HCT116 (cell line): ENCODE data around the gene IL17RE. TPM values are rescaled to one million over a fixed set of nuclear protein-coding genes. Genes with fewer than 3 reads are reported as not detected.

Source experiments
- ATAC-seq: fragments of 200-7000 bp; cut with Tn5 transposase; 2 replicates; pipeline ENCODE4 v1.9.1; 2020; ENCODE audit warnings: mild to moderate bottlenecking, moderate library complexity
- BruUV-seq: library from RNA; stranded (reverse); fragments of 400-500 nt; replicated peaks from 2 replicates; lab custom pipeline; 2021; lab: Mats Ljungman, UMichigan
- CTCF ChIA-PET: fragments of 300-600 bp; sonication (Branson Sonifier 250); formaldehyde crosslinking; loops from one replicate; lab custom pipeline; 2021; ENCODE audit warnings: antibody characterized with exemption; lab: Charles Lee
- POLR2A ChIA-PET: fragments of 300-600, 350-600 bp; sonication (Branson Sonifier 250); formaldehyde crosslinking; loops from one replicate; lab custom pipeline; 2021; ENCODE audit warnings: antibody characterized with exemption; lab: Charles Lee
- RAD21 ChIA-PET, 2 experiments: fragments of 300-600 bp; sonication (Branson Sonifier 250); formaldehyde crosslinking; loops; one replicate each; lab custom pipeline; 2023; ENCODE audit warnings: low total read pairs in 2 of 2; ENCODE audit not compliant: uncharacterized antibody in 2 of 2, unreplicated experiment in 2 of 2, low non-redundant PET in 1 of 2; lab: Charles Lee
- DNase-seq: peaks from one replicate; pipeline ENCODE4 v3.0.0-alpha.2; 2010; ENCODE audit warnings: low read depth, low spot score
- H2AFZ ChIP-seq: fragments of 200-600 bp; shearing (Covaris generic), sonication (generic); 2 replicates; pipeline ENCODE4 v1.6.1; 2017; ENCODE audit warnings: low read depth, mixed run types, mixed read lengths, antibody characterized with exemption, low read length; ENCODE audit not compliant: poor library complexity, severe bottlenecking
- H3K27ac ChIP-seq: 2 replicates; pipeline ENCODE4 v1.5.1; 2012; ENCODE audit warnings: low read depth, low read length
- H3K27me3 ChIP-seq: fragments of 200-600 bp; sonication (generic); 2 replicates; pipeline ENCODE4 v1.6.1; 2016; ENCODE audit warnings: mixed run types, low read length, mixed read lengths; ENCODE audit not compliant: insufficient read depth
- H3K36me3 ChIP-seq, 2 experiments: fragments of 200-500 bp in 1 of 2; fragments of 200-600 bp in 1 of 2; sonication (Bioruptor generic) in 1 of 2; sonication (generic) in 1 of 2; 2 replicates each; pipeline versions ENCODE4 v1.5.1 to v1.6.1; 2014 to 2016; ENCODE audit warnings: low read length in 2 of 2, inconsistent platforms in 1 of 2, mixed read lengths in 1 of 2, mixed run types in 1 of 2; ENCODE audit not compliant: insufficient read depth in 2 of 2, control insufficient read depth in 1 of 2
- H3K4me1 ChIP-seq, 2 experiments: fragments of 200-600 bp in 1 of 2; sonication (generic) in 1 of 2; 2 replicates each; pipeline versions ENCODE4 v1.5.1 to v1.6.1; 2012 to 2017; ENCODE audit warnings: low read length in 2 of 2, inconsistent platforms in 1 of 2, mild to moderate bottlenecking in 1 of 2, mixed read lengths in 1 of 2, mixed run types in 1 of 2, moderate library complexity in 1 of 2; ENCODE audit not compliant: insufficient read depth in 2 of 2, control insufficient read depth in 1 of 2
- H3K4me2 ChIP-seq: fragments of 200-600 bp; sonication (generic); 2 replicates; pipeline ENCODE4 v1.6.1; 2017; ENCODE audit warnings: mixed run types, low read length, mixed read lengths
- H3K4me3 ChIP-seq, 2 experiments: fragments of 200-600 bp in 1 of 2; sonication (generic) in 1 of 2; replicated peaks in 1 of 2; 2 replicates each; pipeline ENCODE4 v1.5.1; 2011 to 2016; ENCODE audit warnings: low read length in 2 of 2, control low read depth in 1 of 2, low read depth in 1 of 2, mild to moderate bottlenecking in 1 of 2, mixed read lengths in 1 of 2, mixed run types in 1 of 2
- H3K79me2 ChIP-seq: fragments of 200-600 bp; sonication (generic); 2 replicates; pipeline ENCODE4 v1.6.1; 2017; ENCODE audit warnings: mild to moderate bottlenecking, mixed run types, low read length, moderate library complexity, mixed read lengths; ENCODE audit not compliant: insufficient read depth
- H3K9ac ChIP-seq: fragments of 200-600 bp; sonication (generic); 2 replicates; pipeline ENCODE4 v1.6.1; 2016; ENCODE audit warnings: low read length, mixed read lengths
- H3K9me2 ChIP-seq: fragments of 200-600 bp; sonication (generic), shearing (Covaris generic); 2 replicates; pipeline ENCODE4 v1.6.1; 2017; ENCODE audit warnings: mixed run types, mild to moderate bottlenecking, moderate library complexity; ENCODE audit not compliant: insufficient read depth
- H3K9me3 ChIP-seq, 2 experiments: fragments of 200-500 bp in 1 of 2; fragments of 200-600 bp in 1 of 2; sonication (Bioruptor generic) in 1 of 2; sonication (generic) in 1 of 2; 2 replicates each; pipeline ENCODE4 v1.6.1; 2014 to 2017; ENCODE audit warnings: low read length in 2 of 2, mixed read lengths in 2 of 2, inconsistent platforms in 1 of 2, low read depth in 1 of 2, mild to moderate bottlenecking in 1 of 2, mixed run types in 1 of 2, moderate library complexity in 1 of 2; ENCODE audit not compliant: control insufficient read depth in 1 of 2, insufficient read depth in 1 of 2
- H4K20me1 ChIP-seq: fragments of 200-600 bp; sonication (generic), shearing (Covaris generic); 2 replicates; pipeline ENCODE4 v1.6.1; 2017; ENCODE audit warnings: mixed run types, mild to moderate bottlenecking, moderate library complexity; ENCODE audit not compliant: insufficient read depth
- EGR1 ChIP-seq: IDR thresholded peaks from 2 replicates; pipeline ENCODE4 v1.6.1; 2012; ENCODE audit warnings: low read depth
- EZH2 ChIP-seq: fragments of 200-600 bp; sonication (generic); IDR thresholded peaks from 2 replicates; pipeline ENCODE4 v1.6.1; 2017; ENCODE audit warnings: antibody characterized with exemption, mixed run types
- EZH2phosphoT487 ChIP-seq: fragments of 200-600 bp; IDR thresholded peaks from 2 replicates; pipeline ENCODE4 v1.6.1; 2018; ENCODE audit warnings: antibody characterized with exemption, borderline replicate concordance
- FOSL1 ChIP-seq: IDR thresholded peaks from 2 replicates; pipeline ENCODE4 v1.6.1; 2012; ENCODE audit warnings: low read depth
- POLR2AphosphoS5 ChIP-seq: IDR thresholded peaks from 2 replicates; pipeline ENCODE4 v1.6.1; 2011; ENCODE audit warnings: mild to moderate bottlenecking, low read depth, low read length, moderate library complexity
- SP1 ChIP-seq: IDR thresholded peaks from 2 replicates; pipeline ENCODE4 v1.6.1; 2012; ENCODE audit warnings: low read depth
- SRF ChIP-seq: IDR thresholded peaks from 2 replicates; pipeline ENCODE4 v1.6.1; 2012; ENCODE audit warnings: low read depth
- TCF7L2 ChIP-seq: IDR thresholded peaks from 2 replicates; pipeline ENCODE4 v1.7.0; 2011; ENCODE audit warnings: borderline replicate concordance, inconsistent platforms; ENCODE audit not compliant: insufficient read depth, insufficient read length; ENCODE audit errors: extremely low read depth
- ZBTB33 ChIP-seq: IDR thresholded peaks from 2 replicates; pipeline ENCODE4 v1.6.1; 2011; ENCODE audit warnings: mild to moderate bottlenecking, low read length, moderate library complexity; ENCODE audit not compliant: insufficient replicate concordance; ENCODE audit errors: extremely low read depth
- ZFX ChIP-seq: fragments of 450-650 bp; IDR thresholded peaks from 2 replicates; pipeline ENCODE4 v1.6.1; 2017
- ZNF274 ChIP-seq: fragments of 200-500 bp; sonication (Bioruptor generic); IDR thresholded peaks from 2 replicates; pipeline ENCODE4 v1.6.1; 2014; ENCODE audit warnings: mild to moderate bottlenecking, low read depth, low read length, inconsistent platforms
- intact Hi-C: fragments of 100-400 bp; cut with micrococcal nuclease; formaldehyde crosslinking; loops from 2 replicates; pipeline ENCODE4 v1.10.0; 2022
- total RNA-seq: library from RNA; stranded (reverse); gene quantifications from one replicate; pipeline ENCODE4 v1.2.1, GENCODE V29; 2021; ENCODE audit not compliant: unreplicated experiment
- TF ChIP-seq, protein P1 (sequence below), 3 experiments: fragments of 200-600 bp in 1 of 3; sonication (generic) in 1 of 3; IDR thresholded peaks in 2 of 3; conservative IDR thresholded peaks in 1 of 3; 2 replicates each; pipeline ENCODE4 v1.5.1; 2012 to 2017; ENCODE audit warnings: low read depth in 2 of 3, low read length in 2 of 3, antibody characterized with exemption in 1 of 3, borderline replicate concordance in 1 of 3, control low read depth in 1 of 3, mild to moderate bottlenecking in 1 of 3, mixed read lengths in 1 of 3, mixed run types in 1 of 3, moderate library complexity in 1 of 3; ENCODE audit not compliant: insufficient read depth in 1 of 3
- TF ChIP-seq, protein P2 (sequence below): IDR thresholded peaks from 2 replicates; pipeline ENCODE4 v1.6.1; 2012

The IL17RE gene
- total RNA-seq, 1 experiment from 2014 or later, result 14.3 TPM

DNA sequence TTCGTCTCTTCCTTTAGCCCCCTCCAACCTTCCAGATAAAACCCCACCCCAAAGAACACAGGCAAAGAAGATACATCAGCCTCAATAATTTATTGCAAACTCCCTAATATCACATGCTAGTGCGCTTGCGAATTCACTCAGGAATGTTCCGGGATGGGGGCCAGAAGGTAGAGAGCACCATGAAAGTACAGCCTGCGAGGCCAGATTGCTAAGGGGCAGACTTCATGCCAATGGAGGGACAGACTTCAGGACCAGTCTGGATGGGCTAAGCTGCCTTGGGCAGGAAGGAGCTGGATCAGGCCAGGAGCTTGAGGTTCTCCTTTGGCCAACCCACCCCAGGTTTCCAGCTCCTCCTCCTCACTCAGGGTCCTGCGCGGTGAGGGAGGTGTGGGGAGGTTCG is 36.0 kb upstream of the IL17RE start (continued):
- TF ChIP-seq, protein P1, sequence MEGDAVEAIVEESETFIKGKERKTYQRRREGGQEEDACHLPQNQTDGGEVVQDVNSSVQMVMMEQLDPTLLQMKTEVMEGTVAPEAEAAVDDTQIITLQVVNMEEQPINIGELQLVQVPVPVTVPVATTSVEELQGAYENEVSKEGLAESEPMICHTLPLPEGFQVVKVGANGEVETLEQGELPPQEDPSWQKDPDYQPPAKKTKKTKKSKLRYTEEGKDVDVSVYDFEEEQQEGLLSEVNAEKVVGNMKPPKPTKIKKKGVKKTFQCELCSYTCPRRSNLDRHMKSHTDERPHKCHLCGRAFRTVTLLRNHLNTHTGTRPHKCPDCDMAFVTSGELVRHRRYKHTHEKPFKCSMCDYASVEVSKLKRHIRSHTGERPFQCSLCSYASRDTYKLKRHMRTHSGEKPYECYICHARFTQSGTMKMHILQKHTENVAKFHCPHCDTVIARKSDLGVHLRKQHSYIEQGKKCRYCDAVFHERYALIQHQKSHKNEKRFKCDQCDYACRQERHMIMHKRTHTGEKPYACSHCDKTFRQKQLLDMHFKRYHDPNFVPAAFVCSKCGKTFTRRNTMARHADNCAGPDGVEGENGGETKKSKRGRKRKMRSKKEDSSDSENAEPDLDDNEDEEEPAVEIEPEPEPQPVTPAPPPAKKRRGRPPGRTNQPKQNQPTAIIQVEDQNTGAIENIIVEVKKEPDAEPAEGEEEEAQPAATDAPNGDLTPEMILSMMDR (IDR thresholded peaks at IDR 0.05 in 2 of 3, conservative IDR thresholded peaks at IDR 0.05 in 1 of 3; ENCODE audit: borderline replicate concordance in 1 of 3, insufficient read depth in 1 of 3, low read depth in 2 of 3, low read length in 2 of 3), result no peak
- TF ChIP-seq TCF7L2 (no peak), ZFX (no peak)

GRCh38 chr3:9867106-9867505 is 35.5 kb upstream of the IL17RE start:
- BruUV-seq, result no TSS peak

More at GRCh38 chr3:9867106-9867505, 35.5 kb upstream of the IL17RE start:
- CTCF ChIA-PET, result no interaction called here
- no peaks in the 10 kb centered on the region for H4K20me1 ChIP-seq
- no peaks in the 10 kb centered on the region for H3K9me3 ChIP-seq
- no peak overlapping the region for H3K27ac ChIP-seq
- no peak overlapping the region for H3K9ac ChIP-seq
- no peaks in the 10 kb centered on the region for H3K79me2 ChIP-seq
- H3K4me2 ChIP-seq, result no peak overlapping the region
- H3K36me3 ChIP-seq, result no peaks in the 10 kb centered on the region
- TF ChIP-seq SRF (no peak), POLR2AphosphoS5 (no peak), ZBTB33 (no peak), SP1 (no peak), EZH2phosphoT487 (no peak), FOSL1 (no peak), EZH2 (no peak), EGR1 (no peak), ZNF274 (no peak)
- TF ChIP-seq, protein P2, sequence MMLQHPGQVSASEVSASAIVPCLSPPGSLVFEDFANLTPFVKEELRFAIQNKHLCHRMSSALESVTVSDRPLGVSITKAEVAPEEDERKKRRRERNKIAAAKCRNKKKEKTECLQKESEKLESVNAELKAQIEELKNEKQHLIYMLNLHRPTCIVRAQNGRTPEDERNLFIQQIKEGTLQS, result no peak
- peaks cover 0 to 22% of the 10 kb centered on the region in 2 experiments; a peak in 2 of 4 replicates for H3K4me1 ChIP-seq
- no peaks in the 10 kb centered on the region for H3K27me3 ChIP-seq
- no peak overlapping the region for H3K4me3 ChIP-seq
- ATAC-seq (no peak), DNase-seq (no peak)
- no peak overlapping the region for H2AFZ ChIP-seq
- H3K9me2 ChIP-seq, result no peaks in the 10 kb centered on the region
- POLR2A ChIA-PET, result no interaction called here
- intact Hi-C loops, result no loop called here
- RAD21 ChIA-PET, result no interaction called here
